Neural crest cell (in vitro differentiated cells): ENCODE measurements around the gene PLA2G6. TPM values are rescaled to one million over a fixed set of nuclear protein-coding genes. Genes with fewer than 3 reads are reported as not detected.
A peak's percentile ranks its signal among the peaks of the same experiment; 100 is the strongest.

Experiments
- DNase-seq: peaks from one replicate; pipeline ENCODE4 v3.0.0; 2021; ENCODE audit warnings: low read depth, mixed read lengths, low spot score
- H3K27ac Mint-ChIP-seq: one replicate; pipeline ENCODE4 v1.8.0; 2021; ENCODE audit warnings: mild to moderate bottlenecking, mixed read lengths; ENCODE audit not compliant: unreplicated experiment
- H3K27me3 Mint-ChIP-seq: 2 replicates; pipeline ENCODE4 v1.8.0; 2021; ENCODE audit warnings: low read depth, mild to moderate bottlenecking, mixed read lengths
- H3K36me3 Mint-ChIP-seq: 2 replicates; pipeline ENCODE4 v1.8.0; 2021; ENCODE audit warnings: low read depth, mild to moderate bottlenecking, mixed read lengths
- H3K4me1 Mint-ChIP-seq: 2 replicates; pipeline ENCODE4 v1.8.0; 2021; ENCODE audit warnings: mixed read lengths
- H3K4me3 Mint-ChIP-seq: one replicate; pipeline ENCODE4 v1.8.0; 2021; ENCODE audit warnings: mild to moderate bottlenecking, mixed read lengths
- H3K9me3 Mint-ChIP-seq: 2 replicates; pipeline ENCODE4 v1.8.0; 2021; ENCODE audit warnings: mixed read lengths
- total RNA-seq: library from RNA; stranded (reverse); gene quantifications from 2 replicates; pipeline ENCODE4 v1.2.1, GENCODE V29; 2021
- TF ChIP-seq, protein P1 (sequence below): fragments of 200-600 bp; sonication (generic); conservative IDR thresholded peaks from 2 replicates; pipeline ENCODE4 v1.5.0; 2021; ENCODE audit warnings: antibody characterized with exemption, mild to moderate bottlenecking

The PLA2G6 gene
- total RNA-seq, 1 donor from 2014 or later: 11.0 TPM

DNA sequence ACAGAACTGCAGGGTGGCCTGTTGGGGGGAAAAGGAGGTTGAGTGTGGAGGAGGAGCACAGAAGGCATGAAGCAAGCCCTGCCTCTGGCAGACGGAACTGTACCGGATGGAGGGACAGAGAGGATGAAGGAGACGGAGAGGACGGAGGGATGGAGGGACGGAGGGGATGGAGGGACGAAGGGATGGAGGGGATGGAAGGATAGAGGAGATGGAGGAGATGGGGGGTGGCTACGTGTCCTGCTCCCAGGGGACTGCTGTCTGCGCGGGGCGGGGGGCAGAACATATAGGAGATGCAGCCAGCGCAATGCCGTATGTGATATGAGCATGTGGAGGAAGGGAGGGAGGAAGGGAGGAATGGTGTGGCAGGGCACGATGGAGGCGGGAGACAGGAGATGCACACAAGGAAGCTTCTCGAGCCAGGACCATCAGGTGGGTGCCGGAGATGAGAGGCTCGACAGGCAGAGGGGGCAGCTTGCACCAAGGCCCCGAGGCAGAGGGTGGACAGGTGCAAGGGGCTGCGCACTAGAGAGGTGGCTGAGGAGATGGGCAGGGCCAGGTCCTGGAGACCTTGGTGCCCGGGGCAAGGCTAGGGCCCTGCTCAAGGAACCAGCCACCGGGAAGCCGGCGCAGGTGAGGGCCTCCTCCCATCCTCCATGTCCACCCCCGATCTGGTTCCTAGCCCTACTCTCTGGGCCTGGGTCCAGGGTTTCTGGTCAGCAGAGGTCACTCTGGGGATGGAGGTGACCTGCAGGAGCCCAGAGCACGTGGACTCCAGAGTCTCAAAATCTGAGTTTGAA is 45.4 kb upstream of the PLA2G6 start:
- Mint-ChIP-seq H3K27me3 (no peaks in the 10 kb centered on the region), H3K36me3 (peaks cover 10% of the 10 kb centered on the region), H3K9me3 (no peaks in the 10 kb centered on the region), H3K4me1 (peaks cover 7% of the 10 kb centered on the region), H3K4me3 (no peak overlapping the region), H3K27ac (peak overlapping the region; percentile 43)
- no peak for DNase-seq
- TF ChIP-seq, protein P1, sequence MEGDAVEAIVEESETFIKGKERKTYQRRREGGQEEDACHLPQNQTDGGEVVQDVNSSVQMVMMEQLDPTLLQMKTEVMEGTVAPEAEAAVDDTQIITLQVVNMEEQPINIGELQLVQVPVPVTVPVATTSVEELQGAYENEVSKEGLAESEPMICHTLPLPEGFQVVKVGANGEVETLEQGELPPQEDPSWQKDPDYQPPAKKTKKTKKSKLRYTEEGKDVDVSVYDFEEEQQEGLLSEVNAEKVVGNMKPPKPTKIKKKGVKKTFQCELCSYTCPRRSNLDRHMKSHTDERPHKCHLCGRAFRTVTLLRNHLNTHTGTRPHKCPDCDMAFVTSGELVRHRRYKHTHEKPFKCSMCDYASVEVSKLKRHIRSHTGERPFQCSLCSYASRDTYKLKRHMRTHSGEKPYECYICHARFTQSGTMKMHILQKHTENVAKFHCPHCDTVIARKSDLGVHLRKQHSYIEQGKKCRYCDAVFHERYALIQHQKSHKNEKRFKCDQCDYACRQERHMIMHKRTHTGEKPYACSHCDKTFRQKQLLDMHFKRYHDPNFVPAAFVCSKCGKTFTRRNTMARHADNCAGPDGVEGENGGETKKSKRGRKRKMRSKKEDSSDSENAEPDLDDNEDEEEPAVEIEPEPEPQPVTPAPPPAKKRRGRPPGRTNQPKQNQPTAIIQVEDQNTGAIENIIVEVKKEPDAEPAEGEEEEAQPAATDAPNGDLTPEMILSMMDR: no peak

DNA sequence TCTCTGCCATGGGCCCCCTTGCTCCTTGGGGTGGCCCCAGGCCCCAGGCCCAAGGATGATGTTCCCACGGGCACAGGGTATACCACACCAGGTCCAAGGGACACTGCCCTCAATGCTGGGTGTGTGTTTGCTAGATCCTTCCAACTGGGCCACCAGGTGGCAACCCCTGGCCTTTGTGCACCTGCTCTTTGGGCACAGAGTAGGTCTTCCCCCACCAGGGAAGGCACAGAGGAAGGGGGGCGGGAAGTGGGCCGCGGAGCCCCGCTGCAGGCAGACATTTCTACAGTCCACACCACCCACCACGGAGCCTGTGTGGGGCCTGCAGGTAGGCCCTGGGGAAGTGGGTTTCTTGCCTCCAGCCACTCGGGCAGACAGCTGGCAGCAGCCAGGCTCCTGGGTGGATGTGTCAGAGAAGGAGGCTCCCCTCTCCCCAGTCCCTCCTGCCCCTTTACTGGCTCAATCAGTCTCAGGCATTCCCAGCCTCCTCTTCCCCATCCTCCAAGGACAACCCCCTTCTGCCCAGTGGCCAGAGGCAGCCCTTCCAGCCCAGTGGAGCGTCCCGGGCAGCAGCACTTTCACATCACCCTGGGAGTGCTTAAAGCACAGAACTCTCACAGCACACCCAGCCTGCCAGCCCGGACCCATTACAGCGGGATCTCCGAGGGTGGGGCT is 41.8 kb upstream of the PLA2G6 start:
- DNase-seq: no peak
- no peaks in the 10 kb centered on the region for H3K9me3 Mint-ChIP-seq
- no peak overlapping the region for H3K27ac Mint-ChIP-seq
- TF ChIP-seq, protein P1: no peak
- H3K4me3 Mint-ChIP-seq: no peak overlapping the region
- peaks cover 3% of the 10 kb centered on the region for H3K36me3 Mint-ChIP-seq
- H3K27me3 Mint-ChIP-seq: no peaks in the 10 kb centered on the region
- peaks cover 8% of the 10 kb centered on the region for H3K4me1 Mint-ChIP-seq

DNA sequence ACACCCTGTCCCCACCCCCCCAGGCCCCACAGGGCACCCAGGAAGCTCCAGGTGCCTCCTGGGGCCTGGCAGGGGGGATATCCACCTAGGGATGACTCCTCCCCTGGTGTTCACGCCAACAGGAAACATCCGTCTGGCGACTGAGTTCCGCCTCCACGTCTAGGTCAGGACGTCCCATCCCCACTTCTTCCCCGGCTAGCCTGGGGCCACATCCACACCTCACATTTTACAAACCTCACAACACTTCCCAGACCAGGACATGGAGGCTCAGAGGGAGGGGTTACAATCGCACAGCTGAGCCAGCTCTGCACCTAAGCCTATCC is 41.1 kb upstream of the PLA2G6 start:
- Mint-ChIP-seq H3K27me3 (no peaks in the 10 kb centered on the region), H3K9me3 (no peaks in the 10 kb centered on the region), H3K36me3 (peaks cover 3% of the 10 kb centered on the region), H3K27ac (no peak overlapping the region), H3K4me1 (peaks cover 14% of the 10 kb centered on the region), H3K4me3 (no peak overlapping the region)
- TF ChIP-seq, protein P1: no peak
- DNase-seq: no peak

DNA sequence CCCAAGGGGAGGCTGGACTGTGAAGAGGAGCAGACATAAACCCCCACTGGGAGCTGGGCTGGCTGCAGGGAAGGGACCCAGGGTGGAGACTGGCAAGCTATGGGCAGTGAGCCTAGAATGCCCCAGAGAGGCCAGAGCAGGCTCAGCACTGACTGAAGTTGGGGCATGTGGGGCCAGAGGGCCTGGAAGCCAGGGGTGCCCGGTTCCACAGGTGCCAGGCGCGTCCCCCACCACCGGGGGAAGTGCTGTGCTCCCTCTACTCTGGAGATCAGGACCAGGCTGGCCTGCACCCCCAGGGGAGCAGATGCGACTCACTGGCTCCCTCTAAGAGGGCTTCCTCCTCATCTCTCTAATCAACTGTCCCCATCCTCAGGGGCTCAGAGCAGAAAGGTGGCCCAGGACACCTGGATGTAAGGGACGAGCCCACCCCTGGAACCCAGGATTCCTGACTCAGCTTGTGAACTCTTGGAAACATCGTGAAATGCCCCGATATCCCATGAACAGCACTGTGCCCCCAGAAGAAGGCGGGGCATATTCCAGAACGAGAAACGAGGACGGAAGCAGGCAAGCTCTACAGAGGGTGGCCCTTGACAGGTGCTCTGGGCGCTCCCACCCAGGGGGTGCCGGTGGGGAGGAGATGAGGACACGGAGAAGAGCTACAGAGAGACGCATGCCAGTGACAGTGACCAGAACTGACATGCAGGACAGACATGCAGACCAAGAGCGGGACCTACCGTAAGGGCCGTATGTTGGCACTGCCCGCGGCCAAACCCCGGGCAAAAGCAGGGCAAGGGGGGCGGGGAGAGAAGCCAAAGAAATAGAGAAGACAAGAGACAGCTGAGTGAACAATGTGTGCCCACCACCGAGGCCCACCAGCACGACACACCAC is 40.5 kb upstream of the PLA2G6 start:
- no peak for DNase-seq
- H3K4me3 Mint-ChIP-seq: no peak overlapping the region
- H3K9me3 Mint-ChIP-seq: no peaks in the 10 kb centered on the region
- peaks cover 15% of the 10 kb centered on the region for H3K4me1 Mint-ChIP-seq
- TF ChIP-seq, protein P1: no peak
- no peak overlapping the region for H3K27ac Mint-ChIP-seq
- no peaks in the 10 kb centered on the region for H3K27me3 Mint-ChIP-seq
- peaks cover 3% of the 10 kb centered on the region for H3K36me3 Mint-ChIP-seq

DNA sequence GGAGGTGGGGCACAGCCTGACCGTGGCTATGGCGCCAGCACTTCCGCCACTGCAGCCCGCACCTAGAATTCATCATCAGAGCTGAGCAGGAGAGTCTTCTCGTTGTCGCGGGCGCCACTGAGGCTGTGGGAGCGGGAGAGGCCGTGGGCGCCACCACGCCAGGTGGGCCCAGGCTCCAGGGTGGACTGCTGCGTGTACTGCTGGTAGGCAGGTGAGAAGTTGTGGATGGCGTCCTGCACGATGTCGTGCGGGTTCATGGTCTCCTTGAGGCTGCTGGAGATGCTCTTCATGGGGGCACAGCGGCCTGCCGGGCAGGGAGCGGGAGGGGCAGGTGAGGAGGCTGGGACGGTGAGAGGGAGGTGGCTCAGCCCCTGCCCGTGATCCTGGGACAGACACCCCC is 39.8 kb upstream of the PLA2G6 start:
- H3K9me3 Mint-ChIP-seq: no peaks in the 10 kb centered on the region
- peak overlapping the region; percentile 35 for H3K27ac Mint-ChIP-seq
- no peak for DNase-seq
- peaks cover 17% of the 10 kb centered on the region for H3K4me1 Mint-ChIP-seq
- TF ChIP-seq, protein P1: no peak
- H3K4me3 Mint-ChIP-seq: no peak overlapping the region
- H3K36me3 Mint-ChIP-seq: peaks cover 6% of the 10 kb centered on the region
- no peaks in the 10 kb centered on the region for H3K27me3 Mint-ChIP-seq
